T-helper 9 cell (primary cell): ENCODE measurements around the gene ZNF664.

Experiments used
- DNase-seq: peaks from one replicate; pipeline ENCODE4 v3.0.0-alpha.2; 2020

ZNF664 gene

GRCh38 chr12:123991372-123991951 is 18.4 kb downstream of the ZNF664 start:
- no peak for DNase-seq

- no peak for DNase-seq
Measured at GRCh38 chr12:123992118-123992825, 19.3 kb downstream of the ZNF664 start.

DNA sequence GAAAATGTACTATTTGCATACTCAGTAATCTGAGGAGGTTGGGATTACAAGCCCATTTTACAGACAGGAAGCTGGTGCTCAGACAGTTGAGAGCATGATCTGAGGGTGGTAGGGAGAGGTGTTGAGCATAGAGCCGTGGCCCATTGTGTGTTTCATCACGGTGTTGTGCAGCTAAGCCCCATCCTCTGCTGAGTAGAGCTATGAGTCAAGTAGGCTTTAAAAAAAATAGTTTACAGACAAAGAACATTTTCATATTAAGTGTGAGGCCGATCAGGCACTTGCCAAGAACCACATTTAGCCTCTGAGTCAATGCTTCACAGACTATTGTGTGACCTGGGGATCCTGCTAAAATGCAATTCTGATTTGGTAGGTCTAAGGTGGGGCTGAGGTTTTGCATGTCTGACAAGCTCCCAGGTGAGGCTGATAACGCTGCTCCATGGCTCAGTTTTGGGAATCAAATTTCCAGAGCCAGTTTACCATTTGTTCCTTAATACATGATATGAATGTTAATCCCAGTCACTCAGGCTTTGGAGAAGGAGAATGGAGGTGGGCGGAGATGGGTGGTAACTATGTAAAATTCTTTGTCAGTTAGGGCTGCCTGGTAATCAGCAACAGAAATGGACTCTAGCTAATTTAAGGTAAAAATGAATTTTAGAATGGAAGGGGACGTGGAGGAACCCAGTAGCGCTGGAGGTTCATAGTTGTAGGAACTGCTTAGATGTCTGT is 22.2 kb downstream of the ZNF664 start:
- DNase-seq = no peak

DNA sequence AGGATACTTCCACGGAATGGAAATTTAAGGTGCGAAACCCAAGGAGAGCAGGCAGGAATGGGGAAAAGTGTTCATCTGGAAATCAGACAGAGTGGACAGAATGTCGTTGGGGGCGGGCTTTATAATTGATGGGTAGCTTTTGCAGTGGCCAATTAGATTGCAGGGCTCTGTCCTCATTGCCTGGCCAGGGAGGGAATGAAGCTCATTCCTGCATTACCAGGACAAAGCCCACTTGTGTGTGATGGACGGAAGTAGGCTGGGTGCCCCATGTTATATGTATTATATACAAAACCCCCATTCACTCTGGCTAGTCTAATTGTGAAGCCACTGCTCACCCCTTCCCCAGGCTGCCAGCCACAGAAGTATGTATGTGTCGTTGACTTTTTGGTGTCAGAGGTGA is 23.6 kb downstream of the ZNF664 start:
- DNase-seq = no peak

GRCh38 chr12:123997033-123997822 is 24.2 kb downstream of the ZNF664 start:
- no peak for DNase-seq

GRCh38 chr12:123997908-123998307 is 24.9 kb downstream of the ZNF664 start:
- DNase-seq = no peak

DNA sequence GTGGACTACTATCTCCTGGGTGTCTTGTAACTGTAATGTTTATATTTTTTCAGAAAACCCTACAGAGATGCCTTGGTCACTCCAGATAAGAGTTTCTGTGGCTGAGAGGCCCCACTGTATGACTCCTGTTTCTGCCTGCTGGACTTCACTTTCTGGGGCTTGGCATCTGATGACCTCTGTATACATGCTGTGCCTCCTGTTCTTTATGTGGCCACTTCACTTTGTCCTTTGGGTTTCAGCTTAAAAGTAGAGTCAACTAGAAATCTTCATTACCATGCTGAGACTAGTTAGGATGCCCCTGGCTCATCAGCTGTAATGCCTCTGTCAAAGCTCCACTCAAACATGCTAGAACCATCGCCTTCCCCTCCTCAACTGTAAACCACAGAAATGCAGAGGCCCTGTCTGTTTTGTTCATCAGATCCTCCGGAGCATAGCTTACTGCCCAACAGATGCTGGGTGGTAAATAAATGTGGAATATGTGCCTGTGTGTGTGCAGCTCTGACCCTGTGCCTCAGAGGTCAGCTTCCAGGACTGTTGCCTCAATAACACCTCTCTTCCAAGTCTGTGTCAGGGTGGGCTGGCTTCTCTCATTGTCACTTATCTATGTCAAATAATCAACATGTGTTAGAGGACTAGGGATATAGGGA is 25.5 kb downstream of the ZNF664 start:
- no peak for DNase-seq

- no peak for DNase-seq
Measured at GRCh38 chr12:123998991-123999359, 26.0 kb downstream of the ZNF664 start.

DNA sequence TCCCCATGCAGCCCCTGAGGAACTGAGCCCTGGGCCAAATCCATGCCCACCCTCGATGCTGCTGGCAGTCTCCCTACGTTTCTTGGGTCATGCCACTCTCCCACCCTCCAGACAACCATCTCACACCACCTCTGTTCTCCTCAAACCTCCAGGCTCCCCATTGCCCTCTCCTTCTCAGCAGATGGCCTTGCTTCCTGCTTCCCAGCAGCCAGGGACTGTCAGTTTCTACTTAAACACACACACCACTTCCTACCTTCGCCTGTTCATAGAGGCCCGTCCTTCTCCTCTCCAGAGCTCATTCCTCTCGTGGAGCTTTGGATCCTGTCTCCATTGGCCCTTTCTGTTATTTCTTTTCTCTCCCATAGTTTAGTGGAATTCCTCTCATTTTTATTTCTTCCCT is 27.1 kb downstream of the ZNF664 start:
- DNase-seq = no peak

DNA sequence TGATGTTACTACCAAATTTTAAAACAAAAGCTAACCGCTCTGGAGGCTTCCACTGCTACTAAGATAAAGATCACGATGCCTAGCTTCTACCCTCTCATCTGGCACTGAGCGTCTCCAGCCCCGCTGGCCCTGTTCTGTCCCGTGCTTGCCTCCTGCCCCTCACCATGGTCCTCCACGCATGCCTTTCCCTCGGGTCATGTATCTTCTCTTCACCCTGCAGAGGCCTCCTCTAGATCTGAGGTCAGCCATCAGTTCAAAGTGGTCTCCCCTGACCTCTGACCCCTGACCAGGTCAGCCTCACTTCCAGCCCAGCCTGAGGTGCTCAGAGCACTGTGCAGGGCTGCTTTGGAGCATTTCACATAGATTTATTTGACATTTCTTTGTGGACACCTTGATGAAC is 28.3 kb downstream of the ZNF664 start:
- no peak for DNase-seq

DNA sequence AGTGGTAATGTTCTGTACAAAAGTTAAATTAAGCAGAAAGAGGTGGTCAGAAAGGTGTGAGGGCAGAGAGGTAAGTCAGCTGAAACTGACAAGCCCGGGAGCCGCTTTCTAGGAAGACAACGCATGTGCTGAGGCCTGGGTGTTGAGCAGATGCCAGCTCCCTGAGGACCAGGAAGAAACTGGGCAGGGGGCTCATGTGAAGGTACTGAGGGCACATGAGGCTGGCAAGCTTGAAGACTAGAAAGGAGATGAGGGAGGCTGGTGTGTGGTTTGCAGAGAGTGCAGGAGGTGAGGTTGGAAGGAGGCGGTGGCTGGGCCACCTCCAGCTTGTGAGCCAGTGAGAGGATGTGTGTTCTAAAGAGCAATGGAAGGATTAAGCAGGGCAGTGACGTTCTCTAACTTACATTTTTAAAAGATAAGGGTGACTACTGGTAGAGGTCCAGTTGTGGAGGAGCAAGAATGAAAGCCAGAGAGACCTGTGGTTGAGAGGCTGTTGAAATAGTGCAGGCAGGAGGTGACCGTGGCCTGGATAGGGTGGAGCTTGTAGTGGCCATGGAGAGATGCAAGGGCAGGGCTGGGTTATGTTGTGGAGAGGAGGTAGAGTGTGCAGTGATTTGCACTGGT is 29.1 kb downstream of the ZNF664 start:
- DNase-seq = no peak

DNA sequence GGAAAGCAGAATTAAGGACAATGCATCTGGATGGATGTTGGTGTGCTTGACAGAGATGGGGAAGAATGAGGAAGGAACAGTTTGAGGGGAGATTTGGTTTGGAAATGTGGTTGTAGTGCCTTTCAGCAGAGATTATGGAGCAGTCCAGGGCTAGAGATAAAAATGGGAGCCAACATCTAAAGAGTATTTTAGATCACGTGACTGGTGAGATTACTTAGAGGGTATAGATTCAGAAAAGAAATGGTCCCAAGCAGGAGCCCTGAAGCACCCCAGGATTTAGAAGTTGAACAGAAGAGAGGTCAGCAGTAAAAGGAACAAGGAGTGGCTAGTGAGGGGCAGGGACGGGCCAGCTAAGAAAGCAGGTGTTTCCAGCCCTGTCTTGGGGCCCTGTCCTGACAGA is 29.6 kb downstream of the ZNF664 start:
- DNase-seq = no peak

DNA sequence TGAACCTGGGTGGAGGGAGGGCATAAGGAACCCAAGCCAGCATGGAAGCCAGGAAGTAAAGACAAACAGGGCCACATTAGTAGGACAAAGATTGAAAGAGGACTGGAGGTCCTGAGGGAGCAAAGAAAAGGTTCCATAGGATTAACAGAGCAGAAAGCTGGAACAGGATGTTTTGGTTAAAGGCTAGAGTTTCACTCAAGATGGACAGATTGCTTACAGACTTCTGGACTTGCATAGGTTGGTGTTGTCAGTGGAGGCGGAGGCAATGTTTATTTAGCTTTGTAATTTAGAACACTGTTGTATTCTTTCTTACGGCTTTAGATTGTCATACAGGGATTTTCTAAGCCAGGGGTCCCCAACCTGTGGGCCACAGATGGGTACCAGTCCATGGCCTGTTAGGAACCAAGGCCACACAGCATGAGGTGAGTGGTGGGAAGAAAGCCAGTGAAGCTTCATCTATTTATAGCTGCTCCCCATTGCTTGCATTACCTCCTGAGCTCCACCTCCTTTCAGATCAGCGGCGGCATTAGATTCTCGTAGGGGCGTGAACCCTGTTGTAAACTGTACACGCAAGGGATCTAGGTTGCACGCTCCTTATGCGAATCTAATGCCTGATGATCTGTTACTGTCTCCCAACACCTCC is 31.3 kb downstream of the ZNF664 start:
- no peak for DNase-seq

DNA sequence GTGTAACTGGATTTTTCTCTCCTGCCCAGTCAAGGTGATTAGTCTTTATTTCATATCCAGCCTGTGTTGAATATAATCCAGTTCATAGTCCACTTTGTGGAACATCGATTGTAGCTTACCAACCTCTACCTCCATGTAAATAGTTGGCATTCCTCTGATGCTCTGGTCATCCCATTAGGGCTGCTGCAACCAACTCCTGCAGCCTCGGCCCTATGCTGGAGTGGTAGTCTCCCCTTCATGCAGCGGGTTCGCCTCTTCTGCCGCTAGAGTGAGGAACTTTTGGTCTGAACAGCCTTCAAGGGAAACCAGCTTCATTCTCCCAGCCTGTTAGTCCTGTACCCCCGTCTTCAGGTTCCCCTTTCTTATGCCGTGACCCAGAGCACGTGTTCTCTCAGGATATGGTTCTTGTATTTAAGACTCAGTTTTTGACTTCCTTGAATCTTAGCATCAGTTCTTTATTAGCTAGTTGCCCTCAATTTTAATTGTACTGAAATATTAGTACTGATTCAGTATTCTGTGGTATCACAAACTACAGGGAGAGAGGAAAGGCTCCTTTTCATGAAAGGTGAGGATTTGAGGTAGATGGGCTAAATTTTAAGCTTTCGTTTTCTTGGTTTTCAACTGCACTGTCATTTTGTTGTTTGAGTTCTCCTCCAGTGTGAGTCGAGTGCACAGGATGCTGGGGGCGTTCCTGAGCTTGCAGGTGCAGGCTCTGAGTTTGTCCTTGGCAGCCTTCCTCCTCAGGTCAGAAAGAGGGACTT is 33.2 kb downstream of the ZNF664 start:
- DNase-seq = no peak

DNA sequence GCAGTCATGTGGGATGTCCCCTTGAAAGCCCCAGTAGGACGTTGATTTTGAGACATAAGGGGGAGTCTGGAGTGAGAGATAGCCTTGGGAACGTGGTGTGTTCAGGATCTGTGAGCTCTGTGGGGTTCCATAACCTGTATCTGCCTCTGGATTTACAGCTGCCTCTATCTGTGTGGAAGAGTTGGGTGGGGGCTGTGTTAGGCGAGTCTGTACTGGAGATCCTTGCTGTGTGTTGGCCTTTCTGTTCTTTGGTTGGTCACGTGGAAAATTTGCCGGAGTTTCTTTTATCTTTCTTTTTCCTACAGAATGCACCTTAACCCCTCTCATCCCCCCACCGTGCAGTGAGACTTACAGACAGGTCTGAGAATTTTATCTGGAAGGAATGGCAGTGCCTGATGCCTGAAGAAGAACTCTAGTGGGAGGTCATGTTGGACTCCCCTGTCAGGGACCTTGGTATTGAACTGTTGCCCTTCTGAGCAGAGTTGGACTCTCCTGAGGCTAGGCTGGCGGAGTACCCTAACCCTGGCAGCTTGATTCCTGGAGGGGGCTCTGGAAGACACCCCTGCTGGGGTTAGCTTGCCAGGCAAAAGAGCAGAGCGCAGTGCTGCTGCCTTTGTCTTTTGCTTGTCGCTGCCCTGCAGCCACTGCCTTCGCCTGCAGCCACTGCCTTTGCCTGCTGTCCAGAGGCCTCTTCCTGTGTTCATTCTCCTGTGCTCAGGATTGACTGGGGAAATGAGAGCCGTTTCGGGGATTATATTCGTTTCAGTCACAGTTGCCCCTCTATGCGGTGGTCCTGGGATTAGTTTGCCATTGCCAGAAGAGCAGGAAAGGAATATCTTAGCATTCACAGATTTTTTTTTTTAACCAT is 34.1 kb downstream of the ZNF664 start:
- DNase-seq = no peak

- no peak for DNase-seq
Measured at GRCh38 chr12:124007826-124008570, 35.0 kb downstream of the ZNF664 start.

GRCh38 chr12:124008595-124008994 is 35.6 kb downstream of the ZNF664 start:
- no peak for DNase-seq

- no peak for DNase-seq
Measured at GRCh38 chr12:124009781-124010180, 36.8 kb downstream of the ZNF664 start.

- DNase-seq = no peak
Measured at GRCh38 chr12:124010687-124011086, 37.7 kb downstream of the ZNF664 start.
